Transverse colon (tissue), 4 donors: ENCODE measurements around the gene HMX3. TPM values are rescaled to one million over a fixed set of nuclear protein-coding genes. Genes with fewer than 3 reads are reported as not detected.
"Not testable (repeated sequence)": the region's sequence is repeated elsewhere in the genome, so short reads cannot be mapped to it uniquely, and the experiment has no call there.

Source experiments
- DNase-seq: peaks from one replicate; pipeline ENCODE4 v3.0.0-alpha.2; 2019
- H3K27ac ChIP-seq, 4 donors: fragments of 200-600 bp; sonication (generic); 2 replicates each; pipeline ENCODE4 v1.5.1; 2016 to 2018; ENCODE audit warnings: inconsistent platforms in 4 of 4
- H3K27me3 ChIP-seq: fragments of 200-600 bp; sonication (generic); 2 replicates; pipeline ENCODE4 v1.5.1; 2017; ENCODE audit warnings: inconsistent platforms
- H3K36me3 ChIP-seq, 4 donors: fragments of 200-600 bp; sonication (generic); 2 replicates each; pipeline ENCODE4 v1.5.1; 2017 to 2019; ENCODE audit warnings: inconsistent platforms in 4 of 4
- H3K4me1 ChIP-seq, 4 donors: fragments of 200-600 bp; sonication (generic); 2 replicates each; pipeline ENCODE4 v1.5.1; 2017 to 2020; ENCODE audit warnings: inconsistent platforms in 4 of 4
- H3K4me3 ChIP-seq, 4 donors: fragments of 200-600 bp; sonication (generic); 1 replicate in 1 of 4; 2 replicates in 3 of 4; pipeline versions ENCODE4 v1.5.1 to v1.6.1; 2017 to 2019; ENCODE audit warnings: inconsistent platforms in 4 of 4
- H3K9me3 ChIP-seq, 2 donors: fragments of 200-600 bp; sonication (generic); 2 replicates each; pipeline ENCODE4 v1.5.1; 2017 to 2019; ENCODE audit warnings: inconsistent platforms in 2 of 2
- EP300 ChIP-seq: sonication (generic); formaldehyde crosslinking; IDR thresholded peaks from one replicate; pipeline ENCODE4 v1.6.1; 2017; ENCODE audit warnings: antibody characterized with exemption, low read depth
- POLR2A ChIP-seq: fragments of 450-650 bp; IDR thresholded peaks from one replicate; pipeline ENCODE4 v1.6.1; 2016; ENCODE audit warnings: antibody characterized with exemption, mild to moderate bottlenecking, moderate library complexity
- POLR2AphosphoS5 ChIP-seq, 3 donors: sonication (generic); formaldehyde crosslinking; IDR thresholded peaks; one replicate each; pipeline ENCODE4 v1.6.1; 2016; ENCODE audit warnings: antibody characterized with exemption in 3 of 3
- WGBS, 2 donors: methylation state at CpG; one replicate each; pipeline ENCODE4 v1.1.5; 2018; ENCODE audit warnings: low coverage in 1 of 2; 5-methylcytosine and 5-hydroxymethylcytosine counted together
- in situ Hi-C, 4 donors: fragments of 200-750 bp; cut with MboI; loops; one replicate each; pipeline versions ENCODE4 v1.15.0 to v1.15.1; 2017; ENCODE audit warnings: low sequenced_read_pairs in 3 of 4, low pct_ligation_motif_present in 1 of 4, low pct_unique_long_range_greater_than_20kb in 1 of 4
- intact Hi-C: fragments of 100-400 bp; cut with DNase I; formaldehyde crosslinking; loops from one replicate; pipeline ENCODE4 v1.15.1; 2023; ENCODE audit warnings: low total_unique reads
- total RNA-seq, 4 donors: library from RNA; depleted of rRNA; stranded (reverse); fragments of >200 nt; gene quantifications; one replicate each; pipeline ENCODE4 v1.1.0, GENCODE V29; 2016
- TF ChIP-seq, protein P1 (sequence below), 5 experiments: fragments of 200-600 bp in 3 of 5; fragments of 450-650 bp in 2 of 5; sonication (generic) in 3 of 5; IDR thresholded peaks; 1 replicate in 2 of 5; 2 replicates in 3 of 5; pipeline ENCODE4 v1.5.1; 2016 to 2017; ENCODE audit warnings: antibody characterized with exemption in 5 of 5, inconsistent platforms in 3 of 5, mild to moderate bottlenecking in 2 of 5, moderate library complexity in 1 of 5

HMX3 gene
- total RNA-seq, 4 donors from 2014 or later: 1.2 to 1.7 TPM; not detected in 2

GRCh38 chr10:123175389-123176387 is 39.9 kb downstream of the HMX3 start:
- DNase-seq: no peak
- in situ Hi-C loops (no loop called here), intact Hi-C loops (no loop called here)
- H3K9me3 ChIP-seq: no peaks in the 10 kb centered on the region
- WGBS, 2 donors: 87 to 97% methylated on average over 3 to 9 of the region's 9 CpGs
- H3K27me3 ChIP-seq: no peaks in the 10 kb centered on the region
- no peak overlapping the region for H3K27ac ChIP-seq
- H3K4me1 ChIP-seq: no peaks in the 10 kb centered on the region
- TF ChIP-seq EP300 (no peak), POLR2A (no peak), POLR2AphosphoS5 (IDR thresholded peaks at IDR 0.05) (no peak)
- TF ChIP-seq, protein P1, sequence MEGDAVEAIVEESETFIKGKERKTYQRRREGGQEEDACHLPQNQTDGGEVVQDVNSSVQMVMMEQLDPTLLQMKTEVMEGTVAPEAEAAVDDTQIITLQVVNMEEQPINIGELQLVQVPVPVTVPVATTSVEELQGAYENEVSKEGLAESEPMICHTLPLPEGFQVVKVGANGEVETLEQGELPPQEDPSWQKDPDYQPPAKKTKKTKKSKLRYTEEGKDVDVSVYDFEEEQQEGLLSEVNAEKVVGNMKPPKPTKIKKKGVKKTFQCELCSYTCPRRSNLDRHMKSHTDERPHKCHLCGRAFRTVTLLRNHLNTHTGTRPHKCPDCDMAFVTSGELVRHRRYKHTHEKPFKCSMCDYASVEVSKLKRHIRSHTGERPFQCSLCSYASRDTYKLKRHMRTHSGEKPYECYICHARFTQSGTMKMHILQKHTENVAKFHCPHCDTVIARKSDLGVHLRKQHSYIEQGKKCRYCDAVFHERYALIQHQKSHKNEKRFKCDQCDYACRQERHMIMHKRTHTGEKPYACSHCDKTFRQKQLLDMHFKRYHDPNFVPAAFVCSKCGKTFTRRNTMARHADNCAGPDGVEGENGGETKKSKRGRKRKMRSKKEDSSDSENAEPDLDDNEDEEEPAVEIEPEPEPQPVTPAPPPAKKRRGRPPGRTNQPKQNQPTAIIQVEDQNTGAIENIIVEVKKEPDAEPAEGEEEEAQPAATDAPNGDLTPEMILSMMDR (IDR thresholded peaks at IDR 0.05): no peak
- H3K4me3 ChIP-seq: no peak overlapping the region
- peaks cover 0 to 4% (median under 1%) of the 10 kb centered on the region in 4 donors for H3K36me3 ChIP-seq

- in situ Hi-C loops, H3K36me3 ChIP-seq, intact Hi-C loops, H3K4me3 ChIP-seq, H3K27me3 ChIP-seq, H3K27ac ChIP-seq, H3K9me3 ChIP-seq, H3K4me1 ChIP-seq, DNase-seq: not testable (repeated sequence)
- WGBS, 2 donors: 94 to 100% methylated on average over 2 to 4 of the region's 4 CpGs
These were observed 42.6 kb downstream of the HMX3 start for GRCh38 chr10:123178390-123178789.

GRCh38 chr10:123180101-123181090 is 44.6 kb downstream of the HMX3 start:
- no peaks in the 10 kb centered on the region for H3K4me1 ChIP-seq
- H3K4me3 ChIP-seq: no peak overlapping the region
- H3K9me3 ChIP-seq: peaks cover 9 to 12% of the 10 kb centered on the region in 2 donors
- TF ChIP-seq, protein P1 (IDR thresholded peaks at IDR 0.05): no peak
- TF ChIP-seq POLR2A (no peak), POLR2AphosphoS5 (IDR thresholded peaks at IDR 0.05) (no peak), EP300 (no peak)
- no peaks in the 10 kb centered on the region for H3K27me3 ChIP-seq
- no peak for DNase-seq
- intact Hi-C loops: no loop called here
- no peak overlapping the region for H3K27ac ChIP-seq
- H3K36me3 ChIP-seq: peaks cover 0 to 4% (median 0%) of the 10 kb centered on the region in 4 donors
- WGBS, 2 donors: 87 to 93% methylated on average over 7 of the region's 7 CpGs
- in situ Hi-C loops: no loop called here

DNA sequence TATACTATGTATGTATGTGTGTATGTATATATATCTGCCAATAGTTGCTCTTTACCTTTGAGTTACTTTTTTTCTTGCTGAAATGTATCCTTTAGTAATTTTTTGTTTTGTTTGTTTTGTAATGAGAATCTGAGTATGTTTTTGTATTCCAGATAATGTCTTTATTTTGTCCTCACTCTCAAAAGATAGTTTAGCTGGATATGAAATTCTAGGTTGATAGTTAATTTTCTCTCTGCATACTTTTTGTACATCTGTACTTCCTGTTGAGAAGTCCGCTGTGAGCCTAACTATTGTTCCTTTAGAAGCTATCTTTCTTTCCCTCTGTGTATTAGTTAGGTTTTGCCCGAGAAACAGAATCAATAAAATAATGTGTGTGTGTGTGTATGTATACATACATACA is 48.0 kb downstream of the HMX3 start:
- 90 to 100% methylated on average over 2 of the region's 2 CpGs for WGBS, 2 donors
- no peak for DNase-seq

More for the DNA sequence above, 48.0 kb downstream of the HMX3 start:
- TF ChIP-seq POLR2A: no peak
- no peak for TF ChIP-seq POLR2AphosphoS5 (IDR thresholded peaks at IDR 0.05)
- no peak for TF ChIP-seq EP300
- TF ChIP-seq, protein P1 (IDR thresholded peaks at IDR 0.05): no peak
- Histone ChIP-seq H3K4me1 (no peaks in the 10 kb centered on the region), H3K27me3 (no peaks in the 10 kb centered on the region), H3K9me3 (peaks cover 11 to 12% of the 10 kb centered on the region in 2 donors), H3K4me3 (no peak overlapping the region), H3K36me3 (no peaks in the 10 kb centered on the region), H3K27ac (no peak overlapping the region)
- intact Hi-C loops (loop anchor here (2.0 kb wide), 1 partner anchor 29 kb away; no protein-coding TSS in a partner anchor), in situ Hi-C loops (no loop called here)
